Central memory CD4-positive, alpha-beta T cell (primary cell): Measurements from ENCODE around the gene CEMIP.
"Not testable (repeated sequence)": the region's sequence is repeated elsewhere in the genome, so short reads cannot be mapped to it uniquely, and the experiment has no call there.

Experiments
- DNase-seq: peaks from one replicate; pipeline ENCODE4 v3.0.0; 2022

Gene CEMIP

DNA sequence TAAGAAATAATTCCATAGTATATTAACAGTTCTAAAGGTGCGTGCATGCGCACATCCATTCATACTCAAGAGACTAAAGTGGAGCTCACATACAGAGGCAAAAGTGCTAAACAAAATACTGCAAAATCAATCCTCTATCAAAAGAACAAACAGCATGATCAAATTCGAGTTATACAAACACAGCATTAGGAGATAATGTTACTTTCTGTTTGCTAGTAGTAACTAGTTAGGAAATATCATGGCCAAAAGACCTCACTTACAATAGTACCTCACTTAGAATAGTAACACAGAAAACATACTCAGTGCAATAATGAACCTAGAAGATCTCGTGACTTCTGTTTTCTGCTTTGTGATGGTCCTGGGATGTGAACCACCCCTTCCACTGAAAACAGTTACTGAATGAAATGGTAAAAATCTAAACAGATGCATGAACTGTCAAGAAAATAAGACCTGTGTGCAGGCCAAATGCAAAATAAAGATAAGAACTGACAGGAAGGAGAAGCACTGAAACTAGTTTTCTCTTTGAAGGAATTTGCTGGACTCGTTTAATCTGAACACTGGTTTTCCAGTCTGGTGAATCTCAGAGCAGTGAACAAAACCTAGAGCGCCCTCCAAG, 20.9 kb upstream of the CEMIP start:
- DNase-seq = no peak

- DNase-seq = no peak
These were observed 18.2 kb upstream of the CEMIP start for GRCh38 chr15:80760960-80761359.

GRCh38 chr15:80761754-80762153, 17.4 kb upstream of the CEMIP start:
- DNase-seq = no peak

- not testable (repeated sequence) for DNase-seq
These were observed 15.9 kb upstream of the CEMIP start for GRCh38 chr15:80763235-80763634.

DNA sequence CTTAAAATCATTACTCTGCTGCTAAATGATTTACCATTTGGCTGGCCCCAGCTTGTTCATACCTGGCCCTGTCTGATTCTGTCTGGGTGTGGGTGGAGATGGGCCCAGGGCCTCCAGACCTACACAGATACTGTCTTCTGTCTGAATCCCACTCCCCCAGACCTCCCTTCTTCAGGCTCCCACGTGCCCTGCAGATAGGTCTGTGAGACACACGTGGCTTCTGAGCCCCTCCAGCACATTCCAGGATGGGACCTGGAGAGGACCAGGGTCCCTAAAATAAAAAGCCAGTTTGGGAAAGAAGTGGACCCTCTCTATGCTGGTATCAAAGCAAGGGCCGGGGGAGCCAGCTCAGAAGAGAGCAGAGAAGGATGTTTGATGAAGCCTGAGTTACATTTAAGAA, 14.6 kb upstream of the CEMIP start:
- DNase-seq = no peak

- DNase-seq = no peak
These were observed 12.9 kb upstream of the CEMIP start for GRCh38 chr15:80766275-80766674.

- DNase-seq = no peak
These were observed 11.0 kb upstream of the CEMIP start for GRCh38 chr15:80768158-80768557.

- DNase-seq = no peak
These were observed 9.9 kb upstream of the CEMIP start for GRCh38 chr15:80769153-80769828.

- DNase-seq = no peak
These were observed 9.1 kb upstream of the CEMIP start for GRCh38 chr15:80769829-80770705.

DNA sequence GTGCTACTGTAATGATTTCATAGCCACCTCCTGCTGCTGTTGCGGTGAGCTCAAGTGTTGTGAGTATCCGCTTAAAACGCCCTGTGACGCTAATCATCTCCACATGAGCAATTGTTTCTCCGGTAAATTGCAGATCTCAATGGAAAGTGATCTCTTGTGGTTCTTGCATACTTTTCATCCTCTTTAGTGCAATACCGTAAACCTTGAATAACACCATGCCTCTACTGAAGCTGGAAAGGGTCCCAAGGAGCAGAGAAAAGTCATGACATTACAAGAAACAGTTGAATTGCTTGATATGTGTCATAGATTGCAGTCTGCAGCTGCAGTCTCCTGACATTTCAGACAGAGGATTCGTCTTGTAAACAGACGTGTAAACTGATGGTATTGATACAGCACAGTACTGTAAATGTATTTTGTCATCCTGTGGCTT, 6.0 kb upstream of the CEMIP start:
- no peak for DNase-seq

- no peak for DNase-seq
These were observed 5.3 kb upstream of the CEMIP start for GRCh38 chr15:80773792-80774352.

DNA sequence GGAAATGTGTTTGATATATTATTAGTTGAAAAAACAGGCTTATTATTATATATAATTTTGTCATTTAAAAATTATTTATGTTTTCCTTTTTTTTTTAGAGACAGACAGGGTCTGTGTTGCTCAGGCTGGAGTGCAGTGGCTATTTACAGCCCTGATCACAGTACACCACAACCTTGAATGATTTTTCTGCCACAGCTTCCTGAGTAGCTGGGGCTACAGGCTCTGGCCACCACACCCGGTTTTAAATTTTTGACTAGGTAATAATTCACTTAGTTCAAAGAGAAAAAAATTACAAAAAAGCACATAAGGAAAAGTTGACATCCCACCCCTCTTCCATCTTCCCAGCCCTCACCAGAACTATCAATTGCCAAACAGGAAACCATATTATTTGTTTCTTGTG, 4.7 kb upstream of the CEMIP start:
- DNase-seq = no peak

DNA sequence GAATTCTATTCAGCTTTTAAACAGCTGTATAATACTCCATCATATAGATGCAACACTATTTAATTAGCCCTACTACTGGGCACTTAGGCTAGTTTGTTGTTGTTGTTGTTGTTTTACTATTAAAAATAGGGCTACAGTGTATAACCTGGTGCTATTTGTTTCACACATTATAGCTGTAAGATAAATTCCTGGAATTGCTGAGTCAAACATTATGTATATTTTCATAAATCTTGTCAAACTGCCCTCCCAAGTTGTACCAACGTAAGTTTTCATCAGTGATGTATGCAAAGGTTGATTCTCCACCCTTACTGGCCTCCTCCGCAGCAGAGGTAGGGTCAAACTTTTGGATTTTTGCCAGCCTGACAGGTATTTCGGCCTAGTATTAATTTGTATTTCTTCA, 3.8 kb upstream of the CEMIP start:
- no peak for DNase-seq

DNA sequence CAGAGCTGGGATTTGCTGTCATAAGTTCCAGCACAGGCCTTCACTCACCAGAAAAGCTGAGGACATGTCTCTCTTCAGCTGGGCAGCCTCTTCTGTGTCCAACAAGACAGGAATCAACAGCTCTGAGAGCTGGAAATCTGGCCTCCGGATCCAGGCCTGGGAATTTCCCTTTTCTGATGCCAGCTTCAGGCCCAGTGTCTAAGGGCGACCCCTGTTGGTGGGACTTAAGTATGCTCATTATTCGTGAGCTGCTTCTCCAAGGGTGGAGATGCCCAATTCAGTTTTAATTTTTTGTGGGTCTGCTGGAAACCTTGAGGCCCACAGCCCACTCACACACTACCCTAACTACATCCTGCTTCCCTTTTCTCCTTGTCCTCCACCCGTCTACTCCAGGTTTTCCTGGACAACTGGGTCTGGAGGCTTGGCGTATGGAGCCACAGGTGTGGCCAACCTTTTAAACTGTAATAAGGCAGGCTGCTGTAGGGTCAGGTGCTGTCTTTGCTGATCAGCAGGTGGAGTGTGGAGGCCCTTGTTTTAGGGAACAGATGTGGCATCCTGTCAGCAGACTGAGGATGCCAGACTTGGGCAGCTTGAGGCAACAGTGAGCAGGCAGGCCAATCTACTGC, 2.6 kb upstream of the CEMIP start:
- DNase-seq = peak; percentile 35

DNA sequence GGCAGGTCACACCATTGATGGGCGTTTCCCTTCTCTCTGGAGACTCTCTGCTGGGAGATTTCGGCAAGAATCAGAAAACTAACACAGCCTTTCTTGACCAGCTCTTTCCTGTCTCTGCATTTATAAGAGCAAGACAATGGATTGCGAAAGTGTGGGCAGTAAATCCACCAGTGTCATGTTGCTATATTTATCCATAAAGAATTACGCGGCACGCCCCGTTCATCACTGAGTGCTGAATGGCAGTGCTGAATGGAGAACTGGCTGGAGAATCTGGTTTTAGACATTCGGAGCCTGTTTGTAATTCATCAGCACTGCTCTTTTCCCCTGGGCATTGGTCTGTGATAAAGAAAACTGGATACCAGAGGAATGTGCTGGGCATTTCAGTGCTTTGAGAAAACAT, 2.0 kb upstream of the CEMIP start:
- no peak for DNase-seq

GRCh38 chr15:80777826-80778620, 1.1 kb upstream of the CEMIP start:
- no peak for DNase-seq

DNA sequence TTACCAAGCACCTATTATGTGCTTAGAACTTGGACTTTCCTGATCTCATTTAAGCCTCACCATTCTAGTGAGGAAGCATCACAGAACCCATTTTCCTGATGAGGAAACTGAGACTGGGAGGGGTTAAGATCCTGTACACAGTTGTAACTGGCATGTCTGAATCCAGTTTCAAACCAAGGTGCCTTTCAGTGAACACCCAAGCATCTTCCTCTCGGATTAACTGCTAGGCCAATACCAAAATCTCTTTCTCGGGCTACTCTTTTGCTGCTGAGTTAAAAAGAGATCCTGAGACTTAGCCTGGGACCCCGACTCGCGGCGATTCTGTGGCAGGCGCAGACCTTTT, 578 bp upstream of the CEMIP start:
- no peak for DNase-seq

GRCh38 chr15:80779658-80780415, 667 bp downstream of the CEMIP start:
- no peak for DNase-seq

DNA sequence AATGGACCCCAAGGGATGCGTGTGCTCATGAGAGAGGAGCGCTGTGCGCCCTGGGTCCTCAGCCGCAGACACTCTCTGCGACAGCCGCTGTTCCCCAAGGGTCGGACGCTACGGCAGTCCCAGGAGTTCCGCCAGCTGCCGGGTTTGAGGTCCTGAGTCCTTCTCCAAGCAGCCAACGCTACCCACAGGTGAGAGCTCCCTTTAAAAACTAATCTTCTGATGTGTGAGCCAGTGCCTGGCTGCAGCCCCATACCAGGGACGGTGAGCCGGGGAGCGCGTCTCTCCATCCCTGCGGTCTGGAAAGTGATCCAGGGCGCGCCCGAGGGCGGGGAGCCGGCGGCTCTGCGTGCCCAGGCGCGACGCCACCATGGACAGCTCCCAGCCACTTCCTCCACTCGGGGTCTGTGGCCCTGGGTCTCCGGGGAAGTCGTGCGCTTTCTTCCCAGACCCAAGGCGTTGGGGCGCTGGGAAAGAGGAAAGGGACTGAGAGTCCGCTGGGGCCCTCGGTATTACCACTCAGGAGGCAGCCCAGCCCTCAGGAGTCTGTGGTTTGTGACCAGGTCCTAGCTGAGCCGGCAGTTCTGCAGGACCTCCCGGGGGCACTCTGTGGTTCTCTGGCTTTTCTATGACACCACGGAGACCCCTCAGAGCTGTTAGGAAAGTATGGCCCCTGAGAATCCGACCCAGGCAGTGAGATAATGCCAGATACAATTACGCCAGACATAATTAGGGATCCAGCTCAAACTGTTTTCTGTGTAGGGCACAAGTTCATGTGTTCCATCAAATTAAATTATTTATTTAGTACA, 1.4 kb downstream of the CEMIP start:
- DNase-seq = no peak

- no peak for DNase-seq
These were observed 4.1 kb downstream of the CEMIP start for GRCh38 chr15:80783260-80783659.

DNA sequence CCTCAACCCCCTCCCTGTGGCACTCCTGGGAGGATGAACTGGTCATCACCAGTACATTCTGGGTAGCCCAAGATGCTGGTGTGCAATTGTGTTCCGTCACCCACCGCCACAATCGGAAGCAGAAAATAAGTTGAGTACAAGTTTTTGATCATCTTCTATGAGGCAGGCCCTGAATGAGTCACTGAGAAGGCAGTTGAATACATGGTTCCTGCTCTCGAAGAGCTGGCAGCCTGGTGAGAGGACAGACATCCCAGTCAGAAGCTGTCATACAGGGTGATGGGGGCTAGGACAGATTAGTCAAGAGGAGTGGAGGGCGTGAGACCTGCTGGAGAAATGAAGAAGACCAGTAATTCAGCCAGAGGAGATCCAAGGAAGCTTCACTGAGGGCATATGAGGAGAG, 6.2 kb downstream of the CEMIP start:
- no peak for DNase-seq
